ENCODE data around the gene G0S2. TPM values are rescaled to one million over a fixed set of nuclear protein-coding genes. Genes with fewer than 3 reads are reported as not detected.

G0S2 gene
- total RNA-seq, 1 experiment from 2014 or later = 0.35 TPM

DNA sequence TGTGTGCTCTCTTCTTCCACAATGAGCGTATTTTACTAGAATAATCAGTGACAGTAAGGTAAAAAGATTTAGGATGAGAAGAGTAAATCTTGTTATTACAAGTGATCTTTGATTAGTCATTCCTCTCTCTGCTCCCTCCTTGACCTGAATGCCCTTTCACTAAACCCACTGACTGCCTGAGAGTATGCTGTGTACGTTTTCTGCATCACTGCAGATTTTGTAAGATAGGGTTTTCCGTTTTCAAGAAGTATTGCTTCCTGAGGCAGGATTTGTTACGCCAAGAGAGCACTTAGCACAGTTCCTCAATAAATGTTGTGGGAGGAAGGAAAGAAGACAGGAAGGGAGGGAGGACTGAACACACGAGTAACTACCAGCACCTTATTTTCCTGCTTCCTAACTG lies 15.3 kb upstream of the G0S2 start:
- Mint-ChIP-seq H3K4me1 (peaks cover 6 to 14% of the 10 kb centered on the region in 2 experiments), H3K36me3 (ENCODE audit: insufficient read depth in 1 of 3, low read depth in 3 of 3) (no peaks in the 10 kb centered on the region), H3K4me3 (no peak overlapping the region), H3K27me3 (ENCODE audit: low read depth) (peaks cover 3% of the 10 kb centered on the region), H3K9me3 (no peaks in the 10 kb centered on the region), H3K27ac (no peak overlapping the region)
- no peak for DNase-seq
- Histone ChIP-seq H3K79me2 (ENCODE audit: insufficient read depth, low read length) (no peaks in the 10 kb centered on the region), H4K8ac (replicated peaks; ENCODE audit: insufficient read length, low read depth, low read length) (no peak overlapping the region), H2BK15ac (ENCODE audit: low read depth, low read length) (no peak overlapping the region), H3K23ac (ENCODE audit: insufficient read length, low read depth, low read length) (no peak overlapping the region), H3K27ac (ENCODE audit: insufficient read length, low read depth, low read length) (no peak overlapping the region), H2BK120ac (ENCODE audit: low read depth, low read length, poor library complexity, severe bottlenecking) (no peak overlapping the region), H3K9ac (ENCODE audit: extremely low read depth, insufficient read length, low read length) (no peak overlapping the region), H3T11ph (ENCODE audit: low read length) (no peak overlapping the region), H3K4me1 (ENCODE audit: insufficient read depth, low read length) (no peaks in the 10 kb centered on the region), H3K23me2 (ENCODE audit: insufficient read length, low read depth, low read length, poor library complexity, severe bottlenecking) (no peaks in the 10 kb centered on the region), H3K9me3 (ENCODE audit: control insufficient read depth, low read depth, low read length) (no peaks in the 10 kb centered on the region), H4K20me1 (ENCODE audit: control insufficient read depth, insufficient read depth, insufficient read length) (no peaks in the 10 kb centered on the region), H3K27me3 (ENCODE audit: insufficient read depth, low read length) (no peaks in the 10 kb centered on the region), H2BK20ac (ENCODE audit: low read depth, low read length, poor library complexity, severe bottlenecking) (no peak overlapping the region), H3K4me2 (ENCODE audit: insufficient read depth, insufficient read length, low read length) (no peak overlapping the region), H4K91ac (ENCODE audit: insufficient read length, low read depth, low read length) (no peak overlapping the region), H2AK5ac (ENCODE audit: insufficient read length, low read length) (no peak overlapping the region), H3K18ac (ENCODE audit: insufficient read length, low read depth, low read length) (no peak overlapping the region), H3K56ac (ENCODE audit: insufficient read length, low read depth, low read length) (no peak overlapping the region), H2BK5ac (ENCODE audit: insufficient read length, low read length) (no peak overlapping the region), H3K14ac (ENCODE audit: insufficient read depth, low read length) (no peak overlapping the region), H2BK12ac (ENCODE audit: insufficient read length, low read depth, low read length) (no peak overlapping the region), H3K79me1 (ENCODE audit: insufficient read depth, low read depth, low read length, poor library complexity, severe bottlenecking) (no peaks in the 10 kb centered on the region), H4K5ac (ENCODE audit: insufficient read length, low read depth, low read length) (no peak overlapping the region), H2AFZ (ENCODE audit: low read length) (no peak overlapping the region), H3K4ac (ENCODE audit: low read depth, low read length) (no peak overlapping the region)
- TF ChIP-seq, protein P1, sequence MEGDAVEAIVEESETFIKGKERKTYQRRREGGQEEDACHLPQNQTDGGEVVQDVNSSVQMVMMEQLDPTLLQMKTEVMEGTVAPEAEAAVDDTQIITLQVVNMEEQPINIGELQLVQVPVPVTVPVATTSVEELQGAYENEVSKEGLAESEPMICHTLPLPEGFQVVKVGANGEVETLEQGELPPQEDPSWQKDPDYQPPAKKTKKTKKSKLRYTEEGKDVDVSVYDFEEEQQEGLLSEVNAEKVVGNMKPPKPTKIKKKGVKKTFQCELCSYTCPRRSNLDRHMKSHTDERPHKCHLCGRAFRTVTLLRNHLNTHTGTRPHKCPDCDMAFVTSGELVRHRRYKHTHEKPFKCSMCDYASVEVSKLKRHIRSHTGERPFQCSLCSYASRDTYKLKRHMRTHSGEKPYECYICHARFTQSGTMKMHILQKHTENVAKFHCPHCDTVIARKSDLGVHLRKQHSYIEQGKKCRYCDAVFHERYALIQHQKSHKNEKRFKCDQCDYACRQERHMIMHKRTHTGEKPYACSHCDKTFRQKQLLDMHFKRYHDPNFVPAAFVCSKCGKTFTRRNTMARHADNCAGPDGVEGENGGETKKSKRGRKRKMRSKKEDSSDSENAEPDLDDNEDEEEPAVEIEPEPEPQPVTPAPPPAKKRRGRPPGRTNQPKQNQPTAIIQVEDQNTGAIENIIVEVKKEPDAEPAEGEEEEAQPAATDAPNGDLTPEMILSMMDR (conservative IDR thresholded peaks at IDR 0.05) = no peak
- no CpG with 5 or more reads among the region's 5 CpGs for WGBS (ENCODE audit: extremely low coverage, insufficient read length, low lambda C conversion rate)
